Endodermal cell (in vitro differentiated cells): ENCODE data around the gene PSMB2. TPM values are rescaled to one million over a fixed set of nuclear protein-coding genes. Genes with fewer than 3 reads are reported as not detected.
"Not testable (repeated sequence)": the region's sequence is repeated elsewhere in the genome, so short reads cannot be mapped to it uniquely, and the experiment has no call there.

Experiments
- DNase-seq: peaks from one replicate; pipeline ENCODE4 v3.0.0-alpha.2; 2017
- H3K27ac ChIP-seq: 2 replicates; pipeline ENCODE4 v1.5.1; 2013; ENCODE audit warnings: mild to moderate bottlenecking, low read depth, low read length, moderate library complexity
- H3K27me3 ChIP-seq: 2 replicates; pipeline ENCODE4 v1.6.1; 2013; ENCODE audit warnings: mild to moderate bottlenecking, low read length, moderate library complexity; ENCODE audit not compliant: insufficient read depth, control insufficient read depth, poor library complexity, severe bottlenecking
- H3K36me3 ChIP-seq: 2 replicates; pipeline ENCODE4 v1.7.0; 2013; ENCODE audit warnings: mild to moderate bottlenecking, low read length, moderate library complexity; ENCODE audit not compliant: control insufficient read depth, insufficient read depth
- H3K4me1 ChIP-seq: one replicate; pipeline ENCODE4 v1.7.0; 2013; ENCODE audit warnings: low read length; ENCODE audit not compliant: control insufficient read depth, insufficient read depth
- H3K4me3 ChIP-seq: 2 replicates; pipeline ENCODE4 v1.5.1; 2013; ENCODE audit warnings: mild to moderate bottlenecking, low read length, moderate library complexity
- H3K9ac ChIP-seq: 2 replicates; pipeline ENCODE4 v1.6.1; 2013; ENCODE audit warnings: mild to moderate bottlenecking, low read length, moderate library complexity; ENCODE audit not compliant: poor library complexity, severe bottlenecking; ENCODE audit errors: extremely low read depth
- H3K9me3 ChIP-seq: 2 replicates; pipeline ENCODE4 v1.6.1; 2013; ENCODE audit warnings: mild to moderate bottlenecking, low read length, moderate library complexity; ENCODE audit not compliant: control insufficient read depth
- H3K27ac Mint-ChIP-seq: 2 replicates; pipeline ENCODE4 v1.8.0; 2020; ENCODE audit warnings: mixed read lengths
- H3K27me3 Mint-ChIP-seq: 2 replicates; pipeline ENCODE4 v1.8.0; 2021; ENCODE audit warnings: mild to moderate bottlenecking, mixed read lengths; ENCODE audit not compliant: insufficient read depth
- H3K36me3 Mint-ChIP-seq: 2 replicates; pipeline ENCODE4 v1.8.0; 2020; ENCODE audit warnings: low read depth, mixed read lengths
- H3K4me1 Mint-ChIP-seq: 2 replicates; pipeline ENCODE4 v1.8.0; 2020; ENCODE audit warnings: mixed read lengths
- H3K4me3 Mint-ChIP-seq: 2 replicates; pipeline ENCODE4 v1.8.0; 2020; ENCODE audit warnings: mild to moderate bottlenecking, moderate library complexity, mixed read lengths
- H3K9me3 Mint-ChIP-seq: 2 replicates; pipeline ENCODE4 v1.8.0; 2020; ENCODE audit warnings: mild to moderate bottlenecking, mixed read lengths
- CTCF ChIP-seq: fragments of 200-600 bp; sonication (generic); conservative IDR thresholded peaks from 2 replicates; pipeline ENCODE4 v1.5.0; 2021; ENCODE audit warnings: antibody characterized with exemption, mild to moderate bottlenecking
- WGBS, 2 experiments: methylation state at CpG; one replicate each; pipeline versions ENCODE4 v1.1.5 to v1.1.7; 2013; ENCODE audit warnings: missing lambda C conversion rate in 2 of 2, mixed read lengths in 1 of 2; ENCODE audit not compliant: insufficient coverage in 1 of 2, insufficient read length in 1 of 2; 5-methylcytosine and 5-hydroxymethylcytosine counted together
- total RNA-seq, 2 donors: library from RNA; stranded (reverse); fragmentation: NEBNext Ultra II Directional in 1 of 2; extraction: Animal tissue kit (Norgen Biotek cat#: 25700) in 1 of 2; gene quantifications; 2 replicates in 1 of 2; 3 replicates in 1 of 2; pipeline ENCODE4 v1.2.1, GENCODE V29; 2021

Gene PSMB2
- total RNA-seq, 2 donors from 2014 or later, result 66.0 to 71.3 TPM

- H3K9me3 Mint-ChIP-seq, result no peaks in the 10 kb centered on the region
- H3K27me3 Mint-ChIP-seq, result peaks cover 6% of the 10 kb centered on the region
- Histone ChIP-seq H3K4me3 (no peak overlapping the region), H3K9ac (no peak overlapping the region), H3K27me3 (no peaks in the 10 kb centered on the region), H3K27ac (no peak overlapping the region), H3K36me3 (no peaks in the 10 kb centered on the region), H3K4me1 (no peaks in the 10 kb centered on the region), H3K9me3 (no peaks in the 10 kb centered on the region)
- peaks cover 4% of the 10 kb centered on the region for H3K4me1 Mint-ChIP-seq
- no peak overlapping the region for H3K4me3 Mint-ChIP-seq
- TF ChIP-seq CTCF, result no peak
- H3K27ac Mint-ChIP-seq, result no peak overlapping the region
- no peaks in the 10 kb centered on the region for H3K36me3 Mint-ChIP-seq
- no peak for DNase-seq
- WGBS, 2 experiments, result 84 to 90% methylated on average over 2 to 3 of the region's 3 CpGs
These were observed 56.0 kb downstream of the PSMB2 start for GRCh38 chr1:35585281-35585680.

- 94 to 96% methylated on average over 6 to 9 of the region's 9 CpGs for WGBS, 2 experiments
- not testable (repeated sequence) for H3K36me3 Mint-ChIP-seq, H3K27ac ChIP-seq, H3K4me1 Mint-ChIP-seq, H3K4me1 ChIP-seq, H3K9ac ChIP-seq, H3K4me3 ChIP-seq, H3K36me3 ChIP-seq, H3K4me3 Mint-ChIP-seq, H3K9me3 ChIP-seq, H3K9me3 Mint-ChIP-seq, H3K27ac Mint-ChIP-seq, DNase-seq
- peaks cover 22% of the 10 kb centered on the region for H3K27me3 ChIP-seq
- peaks cover 36% of the 10 kb centered on the region for H3K27me3 Mint-ChIP-seq
These were observed 59.7 kb downstream of the PSMB2 start for GRCh38 chr1:35581621-35582020.

GRCh38 chr1:35580949-35581388 lies 60.4 kb downstream of the PSMB2 start:
- Mint-ChIP-seq H3K4me3 (no peak overlapping the region), H3K4me1 (peaks cover 11% of the 10 kb centered on the region), H3K27ac (no peak overlapping the region), H3K36me3 (no peaks in the 10 kb centered on the region), H3K27me3 (peaks cover 38% of the 10 kb centered on the region), H3K9me3 (no peaks in the 10 kb centered on the region)
- Histone ChIP-seq H3K36me3 (no peaks in the 10 kb centered on the region), H3K9ac (no peak overlapping the region), H3K27ac (no peak overlapping the region), H3K9me3 (no peaks in the 10 kb centered on the region), H3K4me3 (no peak overlapping the region), H3K4me1 (no peaks in the 10 kb centered on the region), H3K27me3 (peaks cover 28% of the 10 kb centered on the region)
- DNase-seq, result no peak
- WGBS, 2 experiments, result 97% methylated on average over 4 of the region's 4 CpGs; no CpG with 5 or more reads in 1 of the 2 experiments
- no peak for TF ChIP-seq CTCF
